ENCODE measurements around the gene BANP.

DNA sequence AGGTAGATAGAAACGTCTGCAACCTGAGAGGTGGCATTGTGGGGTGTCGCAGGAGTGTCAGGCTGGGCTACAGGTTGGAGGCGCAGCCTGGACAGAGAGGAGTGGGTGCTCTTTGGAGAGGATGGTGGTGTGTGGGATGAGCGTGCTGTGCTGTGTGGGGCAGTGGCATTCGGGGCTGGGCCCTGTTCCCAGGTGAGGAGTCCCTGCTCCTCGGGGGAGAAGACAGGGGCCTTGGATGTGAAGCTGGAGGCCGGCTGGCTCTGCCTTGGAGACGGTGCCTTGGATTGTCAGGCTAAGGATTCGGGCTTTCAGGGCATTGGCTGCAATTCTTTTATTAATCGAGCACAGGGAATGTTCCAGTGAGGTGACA, 69.3 kb downstream of the BANP start:
- no peak for TF ChIP-seq POLR2A (IDR thresholded peaks at IDR 0.05; ENCODE audit: low read depth, low read length)
- no peak for TF ChIP-seq POLR2AphosphoS5 (IDR thresholded peaks at IDR 0.05; ENCODE audit: insufficient read depth, low read depth, low read length)
- TF ChIP-seq, protein P1, sequence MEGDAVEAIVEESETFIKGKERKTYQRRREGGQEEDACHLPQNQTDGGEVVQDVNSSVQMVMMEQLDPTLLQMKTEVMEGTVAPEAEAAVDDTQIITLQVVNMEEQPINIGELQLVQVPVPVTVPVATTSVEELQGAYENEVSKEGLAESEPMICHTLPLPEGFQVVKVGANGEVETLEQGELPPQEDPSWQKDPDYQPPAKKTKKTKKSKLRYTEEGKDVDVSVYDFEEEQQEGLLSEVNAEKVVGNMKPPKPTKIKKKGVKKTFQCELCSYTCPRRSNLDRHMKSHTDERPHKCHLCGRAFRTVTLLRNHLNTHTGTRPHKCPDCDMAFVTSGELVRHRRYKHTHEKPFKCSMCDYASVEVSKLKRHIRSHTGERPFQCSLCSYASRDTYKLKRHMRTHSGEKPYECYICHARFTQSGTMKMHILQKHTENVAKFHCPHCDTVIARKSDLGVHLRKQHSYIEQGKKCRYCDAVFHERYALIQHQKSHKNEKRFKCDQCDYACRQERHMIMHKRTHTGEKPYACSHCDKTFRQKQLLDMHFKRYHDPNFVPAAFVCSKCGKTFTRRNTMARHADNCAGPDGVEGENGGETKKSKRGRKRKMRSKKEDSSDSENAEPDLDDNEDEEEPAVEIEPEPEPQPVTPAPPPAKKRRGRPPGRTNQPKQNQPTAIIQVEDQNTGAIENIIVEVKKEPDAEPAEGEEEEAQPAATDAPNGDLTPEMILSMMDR (IDR thresholded peaks at IDR 0.05; ENCODE audit: extremely low read depth in 1 of 2, insufficient read depth in 1 of 2, low read depth in 1 of 2, low read length in 2 of 2): no peak
- no peak for TF ChIP-seq FOS (IDR thresholded peaks at IDR 0.05; ENCODE audit: borderline replicate concordance, insufficient read depth, low read length)
- no peak for TF ChIP-seq MYC (IDR thresholded peaks at IDR 0.05; ENCODE audit: low read depth, low read length)
- no peak for TF ChIP-seq JUN (IDR thresholded peaks at IDR 0.05; ENCODE audit: borderline replicate concordance, insufficient read depth, insufficient read length, low read depth)

Data from endothelial cell of umbilical vein (primary cell).